Natural killer cell treated with Interleukin-12 subunit alpha and Interleukin-12 subunit beta and Interleukin-15 and Interleukin-18, amount 100 ng/mL, for 72 hours (primary cell): ENCODE results near the gene C8B. TPM values are rescaled to one million over a fixed set of nuclear protein-coding genes. Genes with fewer than 3 reads are reported as not detected.

Experiments used
- ATAC-seq, 2 donors: fragments of 150-1000 bp; cut with Tn5 transposase in 1 of 2; sonication (Bioruptor Pico), chemical (Tn5 transposase) in 1 of 2; 2 replicates each; pipeline ENCODE4 v1.10.0; 2021
- DNase-seq: peaks from one replicate; pipeline ENCODE4 v3.0.0; 2022; ENCODE audit warnings: low spot score
- H3K27ac Mint-ChIP-seq, 2 donors: 1 replicate in 1 of 2; 2 replicates in 1 of 2; pipeline ENCODE4 v1.8.0; 2022; ENCODE audit warnings: mixed read lengths in 2 of 2, mild to moderate bottlenecking in 1 of 2, moderate library complexity in 1 of 2
- H3K27me3 Mint-ChIP-seq, 2 donors: 1 replicate in 1 of 2; 2 replicates in 1 of 2; pipeline ENCODE4 v1.8.0; 2022; ENCODE audit warnings: mixed read lengths in 2 of 2
- H3K36me3 Mint-ChIP-seq: one replicate; pipeline ENCODE4 v1.8.0; 2022; ENCODE audit warnings: mixed read lengths
- H3K4me1 Mint-ChIP-seq, 2 donors: 1 replicate in 1 of 2; 2 replicates in 1 of 2; pipeline ENCODE4 v1.8.0; 2022; ENCODE audit warnings: low read depth in 2 of 2, mixed read lengths in 2 of 2, mild to moderate bottlenecking in 1 of 2
- H3K4me3 Mint-ChIP-seq: one replicate; pipeline ENCODE4 v1.8.0; 2022; ENCODE audit warnings: mixed read lengths
- H3K9me3 Mint-ChIP-seq: 2 replicates; pipeline ENCODE4 v1.8.0; 2022; ENCODE audit warnings: mixed read lengths
- total RNA-seq, 2 donors: library from RNA; stranded (reverse); gene quantifications; one replicate each; pipeline ENCODE4 v1.2.3, GENCODE V29; 2022

C8B gene
- total RNA-seq, result under 1 TPM in 1 of 2 donors, not detected in 1; 0.40 TPM

GRCh38 chr1:56965916-56966697, at the start of gene C8B:
C8B (minus strand) TSS chr1:56966015; CDS start chr1:56965948, 67 bp downstream.
- Mint-ChIP-seq H3K27ac (no peak within 1 kb of the TSS), H3K36me3 (no peaks in the 10 kb centered on the region), H3K27me3 (peaks cover 8 to 18% of the 10 kb centered on the region in 2 donors), H3K9me3 (no peaks in the 10 kb centered on the region), H3K4me3 (no peak within 1 kb of the TSS), H3K4me1 (peaks cover 0 to 7% of the 10 kb centered on the region in 2 donors)
- DNase-seq, result no peak
- no peak for ATAC-seq

- no peaks in the 10 kb centered on the region for H3K36me3 Mint-ChIP-seq
- no peak for ATAC-seq
- H3K4me3 Mint-ChIP-seq, result no peak overlapping the region
Observed at GRCh38 chr1:57015071-57015470, 49.3 kb upstream of the C8B start.

GRCh38 chr1:57013522-57013921, 47.7 kb upstream of the C8B start:
- no peak overlapping the region for H3K27ac Mint-ChIP-seq
- H3K9me3 Mint-ChIP-seq, result no peaks in the 10 kb centered on the region
- no peak for DNase-seq
- H3K4me3 Mint-ChIP-seq, result no peak overlapping the region
- H3K36me3 Mint-ChIP-seq, result no peaks in the 10 kb centered on the region
- peaks cover 6 to 8% of the 10 kb centered on the region in 2 donors for H3K27me3 Mint-ChIP-seq
- peaks cover 0 to 2% of the 10 kb centered on the region in 2 donors for H3K4me1 Mint-ChIP-seq
- ATAC-seq, result no peak

More at GRCh38 chr1:57015071-57015470, 49.3 kb upstream of the C8B start:
- DNase-seq, result no peak
- H3K27ac Mint-ChIP-seq, result no peak overlapping the region
- H3K27me3 Mint-ChIP-seq, result peaks cover 11 to 16% of the 10 kb centered on the region in 2 donors
- peaks cover 0 to 2% of the 10 kb centered on the region in 2 donors for H3K4me1 Mint-ChIP-seq
- no peaks in the 10 kb centered on the region for H3K9me3 Mint-ChIP-seq

GRCh38 chr1:57012315-57012714, 46.5 kb upstream of the C8B start:
- ATAC-seq (no peak), DNase-seq (no peak)
- H3K36me3 Mint-ChIP-seq, result no peaks in the 10 kb centered on the region
- no peak overlapping the region for H3K4me3 Mint-ChIP-seq
- H3K9me3 Mint-ChIP-seq, result no peaks in the 10 kb centered on the region
- peaks cover 7 to 12% of the 10 kb centered on the region in 2 donors for H3K27me3 Mint-ChIP-seq
- no peaks in the 10 kb centered on the region for H3K4me1 Mint-ChIP-seq
- H3K27ac Mint-ChIP-seq, result no peak overlapping the region

GRCh38 chr1:57010511-57010910, 44.7 kb upstream of the C8B start:
- Mint-ChIP-seq H3K4me1 (no peaks in the 10 kb centered on the region), H3K27me3 (peaks cover 12 to 24% of the 10 kb centered on the region in 2 donors), H3K9me3 (no peaks in the 10 kb centered on the region), H3K4me3 (no peak overlapping the region), H3K36me3 (no peaks in the 10 kb centered on the region), H3K27ac (no peak overlapping the region)
- no peak for DNase-seq
- ATAC-seq, result no peak

- Mint-ChIP-seq H3K9me3 (no peaks in the 10 kb centered on the region), H3K27ac (no peak overlapping the region), H3K27me3 (peaks cover 12 to 30% of the 10 kb centered on the region in 2 donors), H3K4me1 (no peaks in the 10 kb centered on the region), H3K4me3 (no peak overlapping the region), H3K36me3 (no peaks in the 10 kb centered on the region)
- no peak for ATAC-seq
- no peak for DNase-seq
Observed at GRCh38 chr1:57007948-57008347, 42.1 kb upstream of the C8B start.

GRCh38 chr1:57007472-57007871, 41.7 kb upstream of the C8B start:
- Mint-ChIP-seq H3K27me3 (peaks cover 12 to 30% of the 10 kb centered on the region in 2 donors), H3K9me3 (no peaks in the 10 kb centered on the region), H3K36me3 (no peaks in the 10 kb centered on the region), H3K4me1 (no peaks in the 10 kb centered on the region), H3K4me3 (no peak overlapping the region), H3K27ac (no peak overlapping the region)
- DNase-seq, result no peak
- no peak for ATAC-seq

GRCh38 chr1:57003398-57004139, 37.8 kb upstream of the C8B start:
- H3K27me3 Mint-ChIP-seq, result peaks cover 15 to 30% of the 10 kb centered on the region in 2 donors
- ATAC-seq (no peak), DNase-seq (no peak)
- H3K36me3 Mint-ChIP-seq, result no peaks in the 10 kb centered on the region
- peak overlapping the region in 1 of 2 donors; percentile 44 for H3K27ac Mint-ChIP-seq
- H3K9me3 Mint-ChIP-seq, result no peaks in the 10 kb centered on the region
- H3K4me1 Mint-ChIP-seq, result no peaks in the 10 kb centered on the region
- H3K4me3 Mint-ChIP-seq, result no peak overlapping the region

DNA sequence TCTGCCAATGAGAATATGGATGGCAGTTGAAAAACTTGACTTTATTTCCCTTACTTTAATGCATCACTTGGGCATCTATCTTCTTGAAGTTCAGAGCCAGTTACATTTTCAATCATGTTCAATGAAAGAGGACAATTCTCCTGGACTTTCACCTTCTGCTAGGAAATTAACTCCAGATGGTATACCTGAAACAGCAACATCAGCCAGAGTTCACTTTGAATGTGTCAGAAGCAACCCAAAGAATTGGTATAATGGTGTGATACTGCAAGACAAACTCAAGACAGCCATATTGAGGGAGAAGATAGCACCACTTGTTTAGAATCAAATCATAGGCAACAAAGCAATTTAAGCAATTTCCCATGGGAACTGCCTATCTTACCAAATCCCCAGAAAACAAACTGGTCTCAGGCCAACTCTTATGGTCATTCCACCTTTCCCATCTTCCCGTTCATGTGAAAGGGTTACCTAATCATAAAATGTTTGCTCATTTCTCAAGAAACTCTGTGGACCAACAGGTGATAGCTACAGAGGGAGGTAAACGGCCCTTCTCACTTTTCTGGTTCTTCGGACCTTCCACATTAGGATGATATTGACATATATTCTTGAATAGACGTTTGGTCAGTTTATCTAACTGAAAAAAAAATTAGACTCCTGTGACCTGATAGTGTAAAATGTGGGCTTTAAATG, 29.7 kb upstream of the C8B start:
- ATAC-seq, result no peak
- no peaks in the 10 kb centered on the region for H3K36me3 Mint-ChIP-seq
- no peak for DNase-seq
- H3K27ac Mint-ChIP-seq, result no peak overlapping the region
- H3K4me1 Mint-ChIP-seq, result no peaks in the 10 kb centered on the region
- peaks cover 10 to 27% of the 10 kb centered on the region in 2 donors for H3K27me3 Mint-ChIP-seq
- no peak overlapping the region for H3K4me3 Mint-ChIP-seq
- no peaks in the 10 kb centered on the region for H3K9me3 Mint-ChIP-seq

DNA sequence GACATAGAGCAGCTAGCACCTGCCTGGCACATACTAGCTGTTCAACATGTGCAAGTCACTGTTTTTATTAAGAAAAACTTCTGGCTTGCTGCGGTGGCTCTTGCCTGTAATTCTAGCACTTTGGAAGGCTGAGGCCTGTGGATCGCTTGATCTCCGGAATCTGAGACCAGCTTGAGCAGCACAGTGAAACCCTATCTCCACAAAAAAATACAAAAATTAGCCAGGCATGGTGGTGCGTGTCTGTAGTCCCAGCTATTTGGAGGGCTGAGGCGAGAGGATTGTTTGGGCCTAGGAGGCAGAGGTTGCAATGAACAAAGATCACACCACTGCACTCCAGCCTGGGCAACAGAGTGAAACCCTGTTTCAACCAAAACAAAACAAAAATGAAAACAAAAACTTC, 27.7 kb upstream of the C8B start:
- no peaks in the 10 kb centered on the region for H3K9me3 Mint-ChIP-seq
- peaks cover 11 to 29% of the 10 kb centered on the region in 2 donors for H3K27me3 Mint-ChIP-seq
- H3K36me3 Mint-ChIP-seq, result no peaks in the 10 kb centered on the region
- H3K27ac Mint-ChIP-seq, result no peak overlapping the region
- H3K4me1 Mint-ChIP-seq, result no peaks in the 10 kb centered on the region
- ATAC-seq (no peak), DNase-seq (no peak)
- H3K4me3 Mint-ChIP-seq, result no peak overlapping the region

- no peak for DNase-seq
- Mint-ChIP-seq H3K9me3 (no peaks in the 10 kb centered on the region), H3K4me1 (no peaks in the 10 kb centered on the region), H3K4me3 (no peak overlapping the region), H3K27me3 (peaks cover 11 to 29% of the 10 kb centered on the region in 2 donors), H3K36me3 (no peaks in the 10 kb centered on the region), H3K27ac (no peak overlapping the region)
- ATAC-seq, result no peak
Observed at GRCh38 chr1:56992318-56993125, 26.7 kb upstream of the C8B start.

- Mint-ChIP-seq H3K9me3 (no peaks in the 10 kb centered on the region), H3K27ac (no peak overlapping the region), H3K4me3 (no peak overlapping the region), H3K27me3 (peaks cover 11 to 29% of the 10 kb centered on the region in 2 donors), H3K36me3 (no peaks in the 10 kb centered on the region), H3K4me1 (no peaks in the 10 kb centered on the region)
- no peak for ATAC-seq
- DNase-seq, result no peak
Observed at GRCh38 chr1:56991576-56991975, 25.8 kb upstream of the C8B start.

- DNase-seq, result no peak
- no peak for ATAC-seq
- H3K27me3 Mint-ChIP-seq, result peaks cover 10 to 11% of the 10 kb centered on the region in 2 donors
- H3K36me3 Mint-ChIP-seq, result no peaks in the 10 kb centered on the region
- H3K4me3 Mint-ChIP-seq, result no peak overlapping the region
- no peak overlapping the region for H3K27ac Mint-ChIP-seq
- no peaks in the 10 kb centered on the region for H3K9me3 Mint-ChIP-seq
- H3K4me1 Mint-ChIP-seq, result no peaks in the 10 kb centered on the region
Observed at GRCh38 chr1:56986397-56986796, 20.6 kb upstream of the C8B start.
